Psoas muscle (tissue), 8 donors: Measurements from ENCODE around the gene EDN1. TPM values are rescaled to one million over a fixed set of nuclear protein-coding genes. Genes with fewer than 3 reads are reported as not detected.

Experiments
- ATAC-seq, 4 donors: fragments of 200-7000 bp; cut with Tn5 transposase; one replicate each; pipeline ENCODE4 v1.9.1; 2020; ENCODE audit warnings: moderate library complexity in 3 of 4, mild to moderate bottlenecking in 2 of 4
- DNase-seq, 2 donors: peaks; one replicate each; pipeline ENCODE4 v3.0.0-alpha.2; 2020
- H3K27ac ChIP-seq: fragments of 200-600 bp; one replicate; pipeline ENCODE4 v1.8.0; 2022
- H3K27me3 ChIP-seq, 3 donors: fragments of 200-600 bp in 1 of 3; one replicate each; pipeline versions ENCODE4 v1.6.1 to v1.8.0; 2013 to 2022; ENCODE audit warnings: low read length in 2 of 3, mild to moderate bottlenecking in 2 of 3, moderate library complexity in 1 of 3; ENCODE audit not compliant: insufficient read depth in 3 of 3
- H3K36me3 ChIP-seq, 2 donors: fragments of 200-600 bp in 1 of 2; one replicate each; pipeline versions ENCODE4 v1.6.1 to v1.8.0; 2013 to 2022; ENCODE audit warnings: low read depth in 1 of 2, mild to moderate bottlenecking in 1 of 2, moderate library complexity in 1 of 2; ENCODE audit not compliant: insufficient read depth in 1 of 2
- H3K4me1 ChIP-seq: fragments of 200-600 bp; one replicate; pipeline ENCODE4 v1.8.0; 2022
- H3K4me3 ChIP-seq: fragments of 200-600 bp; one replicate; pipeline ENCODE4 v1.8.0; 2022; ENCODE audit warnings: mild to moderate bottlenecking
- H3K9me3 ChIP-seq: fragments of 200-600 bp; one replicate; pipeline ENCODE4 v1.8.0; 2022
- CTCF ChIP-seq: fragments of 200-600 bp; IDR thresholded peaks from one replicate; pipeline ENCODE4 v1.8.0; 2022; ENCODE audit warnings: antibody characterized with exemption
- WGBS, 3 donors: extraction: QIAGEN DNeasy Blood & Tissue Kit; methylation state at CpG; one replicate each; pipeline versions ENCODE4 v1.1.6 to v1.1.7; 2013; 5-methylcytosine and 5-hydroxymethylcytosine counted together
- intact Hi-C, 2 donors: fragments of 100-400 bp; cut with DNase I; formaldehyde crosslinking; loops; one replicate each; pipeline versions ENCODE4 v1.11.0 to v1.14.2; 2022
- polyA plus RNA-seq, 3 donors: library from polyadenylated mRNA; stranded (reverse); fragments of 200-250 nt; gene quantifications; one replicate each; pipeline ENCODE4 v1.2.3, GENCODE V29; 2013
- total RNA-seq, 4 donors: library from RNA; stranded (reverse); fragmentation: NEBNext Ultra II Directional in 2 of 4; extraction: Animal tissue kit (Norgen Biotek cat#: 25700) in 2 of 4; gene quantifications; one replicate each; pipeline versions ENCODE4 v1.2.1 to v1.2.4, GENCODE V29; 2021 to 2023
- donor health status: healthy with polysubstance abuse.
- donor health status: DM: no; HTN: no; CAD: no; lungs with moderate emphysema.
- donor health status: Bipolar disorder and iron deficiency.
- donor health status: healthy.
- donor health status: DM: yes; HTN: yes; CAD: no.
- donor health status: DM: no; HTN: no; CAD: no.
- donor health status: DM: no; HTN: no; CAD: no.
- donor health status: DM: yes; HTN: yes; CAD: no.

EDN1 gene
- total and polyA plus RNA-seq, 7 donors, result 0.68 to 3.7 (median 2.0) TPM

DNA sequence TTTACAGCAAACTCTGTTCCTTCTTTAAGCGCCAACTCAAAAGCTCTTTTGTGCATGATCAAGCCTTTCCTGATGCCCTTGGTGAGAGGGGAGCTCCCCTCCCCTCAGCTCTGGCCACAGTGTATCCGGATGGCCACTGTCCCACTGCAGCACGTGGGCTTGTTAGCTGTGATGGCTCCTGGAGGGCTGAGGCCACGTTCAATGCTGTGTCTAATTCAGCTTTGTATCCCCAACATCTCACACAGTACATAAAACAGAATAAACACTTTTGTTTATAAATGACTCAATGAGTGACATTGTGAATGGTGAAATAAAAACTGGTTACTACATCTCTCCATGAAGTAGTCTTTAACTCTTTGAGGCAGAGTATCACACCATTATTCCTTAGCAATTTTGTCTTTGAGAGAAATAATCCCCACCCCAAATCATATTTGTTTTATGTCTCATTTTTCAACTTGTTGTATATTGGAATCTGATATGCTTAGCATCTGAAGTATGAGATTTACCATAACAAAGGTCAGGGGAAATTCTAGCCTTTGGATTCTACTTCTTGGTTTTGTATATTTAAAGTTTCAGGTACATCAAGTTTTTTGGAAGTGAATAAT lies 44.5 kb downstream of the EDN1 start:
- H3K4me1 ChIP-seq, result no peaks in the 10 kb centered on the region
- no peaks in the 10 kb centered on the region for H3K27me3 ChIP-seq
- DNase-seq (no peak), ATAC-seq (no peak)
- WGBS, 3 donors, result 63 to 66% (median 66%) methylated on average over 4 of the region's 4 CpGs
- H3K27ac ChIP-seq, result no peak overlapping the region
- H3K36me3 ChIP-seq, result no peaks in the 10 kb centered on the region
- H3K4me3 ChIP-seq, result no peak overlapping the region
- no peak for TF ChIP-seq CTCF
- intact Hi-C loops, result no loop called here
- H3K9me3 ChIP-seq, result no peaks in the 10 kb centered on the region

- 63 to 81% (median 72%) methylated on average over 1 of the region's 1 CpG for WGBS, 3 donors
- no peak for ATAC-seq
- no peaks in the 10 kb centered on the region for H3K9me3 ChIP-seq
- no peaks in the 10 kb centered on the region for H3K4me1 ChIP-seq
- no peak overlapping the region for H3K4me3 ChIP-seq
- no peak for TF ChIP-seq CTCF
- intact Hi-C loops, result no loop called here
- no peaks in the 10 kb centered on the region for H3K36me3 ChIP-seq
- H3K27me3 ChIP-seq, result no peaks in the 10 kb centered on the region
- DNase-seq, result no peak
- H3K27ac ChIP-seq, result no peak overlapping the region
Measured at GRCh38 chr6:12335131-12335527, 45.0 kb downstream of the EDN1 start.

DNA sequence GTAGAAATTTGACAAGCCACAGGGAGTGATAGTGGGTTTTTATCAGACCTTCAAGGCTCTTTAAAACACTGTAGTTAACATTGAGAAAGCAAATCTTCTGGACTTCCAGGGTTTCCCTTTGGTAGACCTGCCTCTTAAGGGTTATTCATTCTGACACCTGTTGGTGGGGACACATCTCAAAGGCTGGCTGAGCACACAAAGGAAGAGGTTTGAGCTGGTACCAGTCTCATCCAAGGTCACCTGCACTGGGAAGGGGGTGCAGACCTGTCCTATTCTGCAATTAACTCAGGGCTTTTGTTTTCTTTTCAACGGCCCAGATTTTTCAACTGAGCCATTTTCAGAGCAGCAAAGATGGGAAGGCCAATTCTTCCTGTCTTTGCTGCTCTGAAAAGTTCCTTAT lies 45.6 kb downstream of the EDN1 start:
- 58 to 78% (median 64%) methylated on average over 1 of the region's 1 CpG for WGBS, 3 donors
- Histone ChIP-seq H3K4me1 (no peaks in the 10 kb centered on the region), H3K9me3 (no peaks in the 10 kb centered on the region), H3K27ac (no peak overlapping the region), H3K27me3 (no peaks in the 10 kb centered on the region), H3K36me3 (no peaks in the 10 kb centered on the region), H3K4me3 (no peak overlapping the region)
- no peak for ATAC-seq
- TF ChIP-seq CTCF, result no peak
- intact Hi-C loops, result no loop called here
- DNase-seq, result no peak

DNA sequence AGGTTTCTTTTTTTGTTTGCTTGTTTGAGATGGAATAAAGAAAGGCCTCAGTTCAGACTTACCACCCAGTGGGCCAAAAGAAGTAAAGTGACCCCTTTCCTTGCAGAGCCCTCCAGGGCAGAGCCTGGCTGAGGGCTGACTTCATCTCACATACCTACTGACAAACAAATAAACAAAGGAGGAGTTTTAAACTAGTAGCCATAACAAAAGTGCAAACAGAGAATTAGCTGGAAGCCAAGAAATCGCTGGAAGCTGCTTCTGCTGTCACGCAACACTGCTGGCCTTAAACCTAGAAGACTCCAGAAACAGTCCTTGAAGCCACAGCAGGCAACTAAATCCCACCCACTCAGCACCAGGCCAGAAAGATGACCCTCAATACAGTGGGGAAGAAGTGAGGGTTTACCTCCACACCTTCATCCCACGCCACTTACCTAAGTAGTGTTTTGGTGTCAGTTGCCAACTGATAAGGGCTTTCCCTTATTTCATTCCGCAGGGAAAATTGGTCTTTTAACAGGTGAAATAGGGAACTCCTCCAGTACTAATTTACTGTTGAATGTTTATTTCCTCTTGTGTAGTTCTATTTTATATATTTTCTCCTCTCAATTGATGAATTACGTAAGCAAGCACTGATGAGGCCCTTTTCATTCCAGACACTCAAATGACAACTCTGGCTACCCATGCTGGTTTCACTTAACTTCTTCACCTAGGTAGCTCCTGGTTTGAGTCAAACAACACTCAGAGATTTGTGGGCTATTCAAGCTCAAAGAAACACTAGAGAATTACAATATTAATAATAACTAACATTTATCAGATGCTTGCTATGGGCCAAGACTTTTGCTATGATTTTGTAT lies 46.2 kb downstream of the EDN1 start:
- no peak overlapping the region for H3K27ac ChIP-seq
- no peaks in the 10 kb centered on the region for H3K36me3 ChIP-seq
- no peaks in the 10 kb centered on the region for H3K9me3 ChIP-seq
- DNase-seq (no peak), ATAC-seq (no peak)
- H3K4me3 ChIP-seq, result no peak overlapping the region
- peaks cover 0 to under 1% (median 0%) of the 10 kb centered on the region in 3 donors for H3K27me3 ChIP-seq
- TF ChIP-seq CTCF, result no peak
- H3K4me1 ChIP-seq, result no peaks in the 10 kb centered on the region
- intact Hi-C loops, result no loop called here
- WGBS, 3 donors, result 83 to 84% (median 83%) methylated on average over 5 of the region's 5 CpGs
